GM12878 (cell line): ENCODE data around the gene LIN54. TPM values are rescaled to one million over a fixed set of nuclear protein-coding genes. Genes with fewer than 3 reads are reported as not detected.

Experiments used
- CBX3 ChIP-seq: fragments of 200-600 bp; sonication (generic); IDR thresholded peaks from 2 replicates; pipeline ENCODE4 v1.6.1; 2016; ENCODE audit warnings: low read depth, borderline replicate concordance
- CBX5 ChIP-seq: sonication (generic); IDR thresholded peaks from 2 replicates; pipeline ENCODE4 v1.6.1; 2016; ENCODE audit warnings: low read depth, moderate library complexity, mild to moderate bottlenecking, inconsistent platforms
- MTA2 ChIP-seq: fragments of 450-650 bp; IDR thresholded peaks from 2 replicates; pipeline ENCODE4 v1.6.1; 2016; ENCODE audit warnings: low read depth, mild to moderate bottlenecking, moderate library complexity
- RAD21 ChIP-seq: IDR thresholded peaks from 2 replicates; pipeline ENCODE4 v1.6.1; 2011; ENCODE audit warnings: mild to moderate bottlenecking, low read depth, low read length, moderate library complexity; ENCODE audit not compliant: insufficient read depth
- RAD51 ChIP-seq: fragments of 450-650 bp; IDR thresholded peaks from 2 replicates; pipeline ENCODE4 v1.6.1; 2016; ENCODE audit warnings: moderate library complexity, mild to moderate bottlenecking, inconsistent platforms
- SMAD1 ChIP-seq: fragments of 450-650 bp; IDR thresholded peaks from 2 replicates; pipeline ENCODE4 v1.6.1; 2018; ENCODE audit warnings: mild to moderate bottlenecking, low read depth; ENCODE audit not compliant: partially characterized antibody
- SRF ChIP-seq, 2 experiments: IDR thresholded peaks; 2 replicates each; pipeline ENCODE4 v1.6.1; 2011; ENCODE audit warnings: low read depth in 2 of 2, low read length in 2 of 2, mild to moderate bottlenecking in 1 of 2, moderate library complexity in 1 of 2
- SUPT20H ChIP-seq: IDR thresholded peaks from 2 replicates; pipeline ENCODE4 v1.6.1; 2011; ENCODE audit warnings: low read depth, mild to moderate bottlenecking, low read length, moderate library complexity, borderline replicate concordance; ENCODE audit not compliant: control insufficient read depth
- SUZ12 ChIP-seq: fragments of 200-600 bp; sonication (generic); IDR thresholded peaks from one replicate; pipeline ENCODE4 v1.6.1; 2018; ENCODE audit warnings: antibody characterized with exemption, mild to moderate bottlenecking; ENCODE audit not compliant: unreplicated experiment
- ZNF384 ChIP-seq: IDR thresholded peaks from 2 replicates; pipeline ENCODE4 v1.6.1; 2012; ENCODE audit warnings: low read depth, mild to moderate bottlenecking, low read length, improper control_type of control experiment, borderline replicate concordance
- polyA plus RNA-seq, 11 experiments: library from polyadenylated mRNA; depleted of rRNA in 4 of 11; unstranded in 6 of 11; stranded (reverse) in 5 of 11; fragments of >200 nt; fragmentation: Nextera tagmentation in 4 of 11; fragmentation: Illumina TruSeq in 1 of 11; extraction: Ambion mirVana in 4 of 11; extraction: Trizol in 1 of 11; gene quantifications; 1 replicate in 1 of 11; 2 replicates in 10 of 11; pipeline versions ENCODE4 v1.2.1 to v1.2.3, GENCODE V29; 2011 to 2016; ENCODE audit warnings: inconsistent platforms in 2 of 11, missing spikeins in 2 of 11, low read depth in 1 of 11
- total RNA-seq, 4 experiments: library from RNA; depleted of rRNA in 3 of 4; stranded (reverse); fragments of >200 nt in 3 of 4; fragmentation: Illumina TruSeq in 1 of 4; extraction: Trizol in 1 of 4; gene quantifications; 2 replicates each; pipeline versions ENCODE4 v1.2.1 to v1.2.3, GENCODE V29; 2013 to 2021
- TF ChIP-seq, protein P1 (sequence below): IDR thresholded peaks from 2 replicates; pipeline ENCODE4 v1.6.1; 2012; ENCODE audit warnings: low read length, inconsistent platforms
- TF ChIP-seq, protein P2 (sequence below): fragments of 450-650 bp; IDR thresholded peaks from 2 replicates; pipeline ENCODE4 v1.6.1; 2018; ENCODE audit warnings: borderline replicate concordance, mild to moderate bottlenecking; ENCODE audit not compliant: partially characterized antibody
- TF ChIP-seq, protein P3 (sequence below): fragments of 450-650 bp; IDR thresholded peaks from 2 replicates; pipeline ENCODE4 v1.6.1; 2018; ENCODE audit warnings: mild to moderate bottlenecking, low read depth, moderate library complexity; ENCODE audit not compliant: partially characterized antibody
- TF ChIP-seq, protein P4 (sequence below): IDR thresholded peaks from 2 replicates; pipeline ENCODE4 v1.6.1; 2012; ENCODE audit warnings: mild to moderate bottlenecking, low read depth, low read length
- TF ChIP-seq, protein P5 (sequence below): fragments of 450-650 bp; IDR thresholded peaks from 2 replicates; pipeline ENCODE4 v1.6.1; 2017; ENCODE audit warnings: mild to moderate bottlenecking, low read depth, inconsistent platforms; ENCODE audit not compliant: poor library complexity, severe bottlenecking

Gene LIN54
- total and polyA plus RNA-seq, 10 of the 15 experiments (the other 5 are each of a cell fraction or from before 2014, with no cell fraction given): 1.5 to 20.4 (median 12.2) TPM

DNA sequence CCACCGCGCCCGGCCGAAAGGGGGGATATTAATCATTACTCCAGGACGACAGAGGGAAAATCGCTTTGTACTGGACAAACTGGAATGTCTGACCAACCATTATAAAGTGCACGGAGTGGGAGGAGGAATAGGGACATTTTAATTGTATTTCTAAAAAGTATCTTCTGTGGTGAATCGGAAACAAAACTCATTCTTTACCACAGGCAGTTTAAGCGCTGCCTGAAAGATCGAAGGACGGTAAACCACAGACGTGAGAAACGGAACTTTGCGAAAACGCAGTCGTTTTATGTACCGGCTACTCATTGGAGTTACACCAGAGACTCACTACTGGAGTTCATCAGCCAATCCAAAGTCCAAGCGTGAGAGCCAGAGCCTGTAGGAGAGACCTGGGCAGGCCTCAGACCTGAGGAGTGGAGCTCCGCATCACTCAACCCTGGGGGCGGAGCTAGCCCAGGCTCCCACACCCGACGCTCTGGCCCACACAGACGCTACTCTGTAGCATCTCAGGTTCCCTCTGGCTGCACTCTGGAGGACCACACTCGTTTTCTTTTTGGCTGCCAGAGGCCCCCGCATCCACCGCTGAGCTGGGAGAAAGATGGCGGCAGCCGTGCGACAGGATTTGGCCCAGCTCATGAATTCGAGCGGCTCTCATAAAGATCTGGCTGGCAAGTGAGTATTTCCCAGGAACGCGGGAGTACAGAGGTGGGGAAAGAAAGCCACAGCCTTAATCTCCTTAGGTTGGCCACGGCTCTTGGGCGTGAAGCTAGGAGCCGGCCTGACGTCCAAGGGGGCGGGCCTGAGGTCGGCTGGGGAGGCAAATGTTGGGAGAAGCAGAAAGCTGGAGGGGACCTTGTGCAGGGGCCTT is 24.2 kb upstream of the LIN54 start, which contains the start of gene COPS4 (continued):
- TF ChIP-seq CBX3: no peak
- TF ChIP-seq, protein P1, sequence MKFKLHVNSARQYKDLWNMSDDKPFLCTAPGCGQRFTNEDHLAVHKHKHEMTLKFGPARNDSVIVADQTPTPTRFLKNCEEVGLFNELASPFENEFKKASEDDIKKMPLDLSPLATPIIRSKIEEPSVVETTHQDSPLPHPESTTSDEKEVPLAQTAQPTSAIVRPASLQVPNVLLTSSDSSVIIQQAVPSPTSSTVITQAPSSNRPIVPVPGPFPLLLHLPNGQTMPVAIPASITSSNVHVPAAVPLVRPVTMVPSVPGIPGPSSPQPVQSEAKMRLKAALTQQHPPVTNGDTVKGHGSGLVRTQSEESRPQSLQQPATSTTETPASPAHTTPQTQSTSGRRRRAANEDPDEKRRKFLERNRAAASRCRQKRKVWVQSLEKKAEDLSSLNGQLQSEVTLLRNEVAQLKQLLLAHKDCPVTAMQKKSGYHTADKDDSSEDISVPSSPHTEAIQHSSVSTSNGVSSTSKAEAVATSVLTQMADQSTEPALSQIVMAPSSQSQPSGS: peak; percentile 84
- peak; percentile 64 for TF ChIP-seq SMAD1
- TF ChIP-seq, protein P2, sequence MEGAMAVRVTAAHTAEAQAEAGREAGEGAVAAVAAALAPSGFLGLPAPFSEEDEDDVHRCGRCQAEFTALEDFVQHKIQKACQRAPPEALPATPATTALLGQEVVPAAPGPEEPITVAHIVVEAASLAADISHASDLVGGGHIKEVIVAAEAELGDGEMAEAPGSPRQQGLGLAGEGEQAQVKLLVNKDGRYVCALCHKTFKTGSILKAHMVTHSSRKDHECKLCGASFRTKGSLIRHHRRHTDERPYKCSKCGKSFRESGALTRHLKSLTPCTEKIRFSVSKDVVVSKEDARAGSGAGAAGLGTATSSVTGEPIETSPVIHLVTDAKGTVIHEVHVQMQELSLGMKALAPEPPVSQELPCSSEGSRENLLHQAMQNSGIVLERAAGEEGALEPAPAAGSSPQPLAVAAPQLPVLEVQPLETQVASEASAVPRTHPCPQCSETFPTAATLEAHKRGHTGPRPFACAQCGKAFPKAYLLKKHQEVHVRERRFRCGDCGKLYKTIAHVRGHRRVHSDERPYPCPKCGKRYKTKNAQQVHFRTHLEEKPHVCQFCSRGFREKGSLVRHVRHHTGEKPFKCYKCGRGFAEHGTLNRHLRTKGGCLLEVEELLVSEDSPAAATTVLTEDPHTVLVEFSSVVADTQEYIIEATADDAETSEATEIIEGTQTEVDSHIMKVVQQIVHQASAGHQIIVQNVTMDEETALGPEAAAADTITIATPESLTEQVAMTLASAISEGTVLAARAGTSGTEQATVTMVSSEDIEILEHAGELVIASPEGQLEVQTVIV: peak; percentile 86
- peak; percentile 64 for TF ChIP-seq RAD51
- peak; percentile 93 for TF ChIP-seq CBX5
- TF ChIP-seq RAD21: 0 out of 2 replicates have a peak, but pooled peaks have one; percentile 15
- TF ChIP-seq ZNF384: no peak
- TF ChIP-seq, protein P3, sequence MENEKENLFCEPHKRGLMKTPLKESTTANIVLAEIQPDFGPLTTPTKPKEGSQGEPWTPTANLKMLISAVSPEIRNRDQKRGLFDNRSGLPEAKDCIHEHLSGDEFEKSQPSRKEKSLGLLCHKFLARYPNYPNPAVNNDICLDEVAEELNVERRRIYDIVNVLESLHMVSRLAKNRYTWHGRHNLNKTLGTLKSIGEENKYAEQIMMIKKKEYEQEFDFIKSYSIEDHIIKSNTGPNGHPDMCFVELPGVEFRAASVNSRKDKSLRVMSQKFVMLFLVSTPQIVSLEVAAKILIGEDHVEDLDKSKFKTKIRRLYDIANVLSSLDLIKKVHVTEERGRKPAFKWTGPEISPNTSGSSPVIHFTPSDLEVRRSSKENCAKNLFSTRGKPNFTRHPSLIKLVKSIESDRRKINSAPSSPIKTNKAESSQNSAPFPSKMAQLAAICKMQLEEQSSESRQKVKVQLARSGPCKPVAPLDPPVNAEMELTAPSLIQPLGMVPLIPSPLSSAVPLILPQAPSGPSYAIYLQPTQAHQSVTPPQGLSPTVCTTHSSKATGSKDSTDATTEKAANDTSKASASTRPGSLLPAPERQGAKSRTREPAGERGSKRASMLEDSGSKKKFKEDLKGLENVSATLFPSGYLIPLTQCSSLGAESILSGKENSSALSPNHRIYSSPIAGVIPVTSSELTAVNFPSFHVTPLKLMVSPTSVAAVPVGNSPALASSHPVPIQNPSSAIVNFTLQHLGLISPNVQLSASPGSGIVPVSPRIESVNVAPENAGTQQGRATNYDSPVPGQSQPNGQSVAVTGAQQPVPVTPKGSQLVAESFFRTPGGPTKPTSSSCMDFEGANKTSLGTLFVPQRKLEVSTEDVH: no peak
- peak; percentile 74 to 96 for TF ChIP-seq SRF (IDR thresholded peaks at IDR 0.05; ENCODE audit: low read depth in 2 of 2, low read length in 2 of 2)
- TF ChIP-seq, protein P4, sequence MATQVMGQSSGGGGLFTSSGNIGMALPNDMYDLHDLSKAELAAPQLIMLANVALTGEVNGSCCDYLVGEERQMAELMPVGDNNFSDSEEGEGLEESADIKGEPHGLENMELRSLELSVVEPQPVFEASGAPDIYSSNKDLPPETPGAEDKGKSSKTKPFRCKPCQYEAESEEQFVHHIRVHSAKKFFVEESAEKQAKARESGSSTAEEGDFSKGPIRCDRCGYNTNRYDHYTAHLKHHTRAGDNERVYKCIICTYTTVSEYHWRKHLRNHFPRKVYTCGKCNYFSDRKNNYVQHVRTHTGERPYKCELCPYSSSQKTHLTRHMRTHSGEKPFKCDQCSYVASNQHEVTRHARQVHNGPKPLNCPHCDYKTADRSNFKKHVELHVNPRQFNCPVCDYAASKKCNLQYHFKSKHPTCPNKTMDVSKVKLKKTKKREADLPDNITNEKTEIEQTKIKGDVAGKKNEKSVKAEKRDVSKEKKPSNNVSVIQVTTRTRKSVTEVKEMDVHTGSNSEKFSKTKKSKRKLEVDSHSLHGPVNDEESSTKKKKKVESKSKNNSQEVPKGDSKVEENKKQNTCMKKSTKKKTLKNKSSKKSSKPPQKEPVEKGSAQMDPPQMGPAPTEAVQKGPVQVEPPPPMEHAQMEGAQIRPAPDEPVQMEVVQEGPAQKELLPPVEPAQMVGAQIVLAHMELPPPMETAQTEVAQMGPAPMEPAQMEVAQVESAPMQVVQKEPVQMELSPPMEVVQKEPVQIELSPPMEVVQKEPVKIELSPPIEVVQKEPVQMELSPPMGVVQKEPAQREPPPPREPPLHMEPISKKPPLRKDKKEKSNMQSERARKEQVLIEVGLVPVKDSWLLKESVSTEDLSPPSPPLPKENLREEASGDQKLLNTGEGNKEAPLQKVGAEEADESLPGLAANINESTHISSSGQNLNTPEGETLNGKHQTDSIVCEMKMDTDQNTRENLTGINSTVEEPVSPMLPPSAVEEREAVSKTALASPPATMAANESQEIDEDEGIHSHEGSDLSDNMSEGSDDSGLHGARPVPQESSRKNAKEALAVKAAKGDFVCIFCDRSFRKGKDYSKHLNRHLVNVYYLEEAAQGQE: peak; percentile 46; the same call in 1 of the 2 replicates
- TF ChIP-seq SUPT20H: no peak
- TF ChIP-seq MTA2: peak; percentile 73
- no peak for TF ChIP-seq SUZ12
- TF ChIP-seq, protein P5, sequence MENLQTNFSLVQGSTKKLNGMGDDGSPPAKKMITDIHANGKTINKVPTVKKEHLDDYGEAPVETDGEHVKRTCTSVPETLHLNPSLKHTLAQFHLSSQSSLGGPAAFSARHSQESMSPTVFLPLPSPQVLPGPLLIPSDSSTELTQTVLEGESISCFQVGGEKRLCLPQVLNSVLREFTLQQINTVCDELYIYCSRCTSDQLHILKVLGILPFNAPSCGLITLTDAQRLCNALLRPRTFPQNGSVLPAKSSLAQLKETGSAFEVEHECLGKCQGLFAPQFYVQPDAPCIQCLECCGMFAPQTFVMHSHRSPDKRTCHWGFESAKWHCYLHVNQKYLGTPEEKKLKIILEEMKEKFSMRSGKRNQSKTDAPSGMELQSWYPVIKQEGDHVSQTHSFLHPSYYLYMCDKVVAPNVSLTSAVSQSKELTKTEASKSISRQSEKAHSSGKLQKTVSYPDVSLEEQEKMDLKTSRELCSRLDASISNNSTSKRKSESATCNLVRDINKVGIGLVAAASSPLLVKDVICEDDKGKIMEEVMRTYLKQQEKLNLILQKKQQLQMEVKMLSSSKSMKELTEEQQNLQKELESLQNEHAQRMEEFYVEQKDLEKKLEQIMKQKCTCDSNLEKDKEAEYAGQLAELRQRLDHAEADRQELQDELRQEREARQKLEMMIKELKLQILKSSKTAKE: peak; percentile 96
